CMK (cell line): ENCODE results near the gene NCF1.
A peak's percentile ranks its signal among the peaks of the same experiment; 100 is the strongest.
"Not testable (repeated sequence)": the region's sequence is repeated elsewhere in the genome, so short reads cannot be mapped to it uniquely, and the experiment has no call there.

Experiments used
- DNase-seq: peaks from one replicate; pipeline ENCODE4 v3.0.0-alpha.2; 2010; ENCODE audit warnings: low read depth

Gene NCF1

GRCh38 chr7:74788369-74789150, 14.7 kb downstream of the NCF1 start:
- peak; percentile 63 for DNase-seq

- not testable (repeated sequence) for DNase-seq
These were observed 15.5 kb downstream of the NCF1 start for GRCh38 chr7:74789200-74789736.

GRCh38 chr7:74797848-74798622, 24.2 kb downstream of the NCF1 start:
- not testable (repeated sequence) for DNase-seq

GRCh38 chr7:74798644-74799043, 24.8 kb downstream of the NCF1 start:
- not testable (repeated sequence) for DNase-seq

- not testable (repeated sequence) for DNase-seq
These were observed 42.1 kb downstream of the NCF1 start for GRCh38 chr7:74815882-74816281.

- not testable (repeated sequence) for DNase-seq
These were observed 46.5 kb downstream of the NCF1 start for GRCh38 chr7:74820146-74820805.

GRCh38 chr7:74821259-74821658, 47.4 kb downstream of the NCF1 start:
- not testable (repeated sequence) for DNase-seq

GRCh38 chr7:74829959-74830358, 56.1 kb downstream of the NCF1 start:
- not testable (repeated sequence) for DNase-seq

- not testable (repeated sequence) for DNase-seq
These were observed 56.6 kb downstream of the NCF1 start for GRCh38 chr7:74830411-74830810.
